NCI-H226 (cell line): ENCODE results near the gene SDCBP2.
A peak's percentile ranks its signal among the peaks of the same experiment; 100 is the strongest.

Source experiments
- DNase-seq: peaks from one replicate; pipeline ENCODE4 v3.0.0-alpha.2; 2015

The SDCBP2 gene

DNA sequence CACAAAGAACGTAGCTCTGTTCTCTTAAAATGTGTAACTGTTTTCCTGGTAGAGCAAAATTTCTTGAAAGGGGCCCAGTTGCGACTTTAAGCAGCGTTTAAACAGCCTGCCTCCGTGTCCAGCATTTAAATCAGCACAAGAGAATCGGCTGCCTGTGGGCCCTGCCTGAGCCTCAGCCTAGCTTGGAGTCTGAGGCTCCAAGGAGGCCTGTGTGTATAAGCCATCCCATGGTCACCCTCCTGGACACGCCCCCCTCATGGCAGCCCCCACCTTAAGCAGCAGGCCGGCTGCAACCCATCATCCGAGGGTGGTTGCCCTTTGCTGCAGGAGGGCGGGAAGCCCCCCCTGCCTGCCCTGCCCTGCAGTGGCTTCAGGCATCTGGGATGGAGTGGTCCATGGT lies 18.9 kb downstream of the SDCBP2 start:
- no peak for DNase-seq

DNA sequence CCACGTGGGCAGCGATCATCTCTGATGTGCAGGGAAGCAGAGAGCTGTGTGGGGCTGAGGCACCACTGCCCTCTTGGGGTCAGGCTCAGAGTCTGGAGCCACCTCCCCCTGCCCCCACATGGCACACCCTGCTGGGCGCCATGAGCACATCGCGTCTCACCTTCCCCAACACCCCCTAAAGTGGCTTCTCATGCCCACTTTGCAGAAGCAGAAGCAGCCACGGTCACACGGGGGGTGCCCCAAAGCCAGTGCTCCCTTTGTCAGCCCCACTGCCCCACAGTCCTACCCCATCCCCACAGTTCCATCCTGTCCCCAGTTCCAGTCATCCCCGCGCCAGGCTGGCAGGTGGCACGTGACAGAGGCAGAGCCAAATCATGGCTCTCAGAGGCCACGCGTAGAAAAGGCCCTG lies 19.5 kb downstream of the SDCBP2 start:
- DNase-seq: no peak

DNA sequence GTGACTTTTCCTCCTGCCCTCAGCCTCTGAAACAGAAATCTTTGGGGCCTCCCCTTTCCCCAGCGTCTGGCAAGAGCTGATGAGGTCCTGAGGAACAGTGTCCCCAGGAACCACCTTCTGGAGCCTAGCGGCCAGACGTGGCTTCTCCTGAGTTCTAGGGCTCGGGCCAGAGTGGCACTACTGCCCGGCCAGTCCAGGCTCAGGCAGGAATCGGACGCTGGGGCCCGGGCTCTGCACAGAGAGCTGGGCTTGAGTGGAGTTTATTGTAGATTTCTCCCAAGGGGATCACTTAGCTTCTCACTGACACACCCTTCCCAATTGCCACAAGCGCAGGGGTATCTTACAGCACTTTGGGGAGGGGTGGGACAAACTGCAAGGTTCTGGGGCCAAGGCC lies 20.2 kb downstream of the SDCBP2 start:
- DNase-seq: no peak

GRCh38 chr20:1308067-1308701 lies 20.8 kb downstream of the SDCBP2 start:
- DNase-seq: no peak

DNA sequence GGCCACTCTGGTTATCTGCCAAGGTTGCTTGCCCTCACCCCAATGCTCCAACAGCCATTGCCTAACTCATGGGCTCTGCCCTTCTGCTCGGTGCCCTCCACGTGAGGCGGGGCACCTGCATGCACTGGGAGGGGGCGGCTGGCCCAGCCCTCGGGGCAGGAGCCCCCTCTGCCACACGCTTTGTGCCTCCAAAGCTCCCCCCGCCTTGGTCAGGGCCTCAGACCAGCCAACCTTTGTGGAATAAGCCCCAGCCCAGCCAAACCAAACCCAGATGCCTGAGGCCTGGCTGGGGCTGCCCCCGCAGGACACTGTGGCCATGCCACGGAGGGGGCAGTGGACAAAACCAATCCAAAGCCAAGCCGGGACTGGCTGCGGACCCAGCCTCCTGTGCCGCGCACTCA lies 21.4 kb downstream of the SDCBP2 start:
- DNase-seq: no peak

DNA sequence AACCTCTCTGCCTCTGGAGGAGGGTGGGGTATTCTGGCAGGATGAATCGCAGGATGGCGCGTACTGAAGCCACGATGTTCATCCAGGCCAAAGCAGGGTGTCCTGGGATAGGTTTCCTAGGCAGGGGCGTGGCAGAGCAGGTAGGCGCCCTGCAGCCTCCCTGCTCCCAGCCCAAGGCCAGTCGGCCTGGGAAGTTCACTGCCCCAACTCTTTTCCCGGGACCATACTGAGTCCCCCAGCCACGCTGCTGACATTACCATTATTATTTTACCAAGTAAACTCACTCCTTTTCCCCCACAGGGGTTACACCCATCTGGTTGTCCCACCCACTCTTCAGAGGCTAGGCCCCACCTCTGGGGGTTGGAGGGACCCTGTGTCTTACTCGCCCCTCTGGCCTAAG lies 21.8 kb downstream of the SDCBP2 start:
- no peak for DNase-seq

DNA sequence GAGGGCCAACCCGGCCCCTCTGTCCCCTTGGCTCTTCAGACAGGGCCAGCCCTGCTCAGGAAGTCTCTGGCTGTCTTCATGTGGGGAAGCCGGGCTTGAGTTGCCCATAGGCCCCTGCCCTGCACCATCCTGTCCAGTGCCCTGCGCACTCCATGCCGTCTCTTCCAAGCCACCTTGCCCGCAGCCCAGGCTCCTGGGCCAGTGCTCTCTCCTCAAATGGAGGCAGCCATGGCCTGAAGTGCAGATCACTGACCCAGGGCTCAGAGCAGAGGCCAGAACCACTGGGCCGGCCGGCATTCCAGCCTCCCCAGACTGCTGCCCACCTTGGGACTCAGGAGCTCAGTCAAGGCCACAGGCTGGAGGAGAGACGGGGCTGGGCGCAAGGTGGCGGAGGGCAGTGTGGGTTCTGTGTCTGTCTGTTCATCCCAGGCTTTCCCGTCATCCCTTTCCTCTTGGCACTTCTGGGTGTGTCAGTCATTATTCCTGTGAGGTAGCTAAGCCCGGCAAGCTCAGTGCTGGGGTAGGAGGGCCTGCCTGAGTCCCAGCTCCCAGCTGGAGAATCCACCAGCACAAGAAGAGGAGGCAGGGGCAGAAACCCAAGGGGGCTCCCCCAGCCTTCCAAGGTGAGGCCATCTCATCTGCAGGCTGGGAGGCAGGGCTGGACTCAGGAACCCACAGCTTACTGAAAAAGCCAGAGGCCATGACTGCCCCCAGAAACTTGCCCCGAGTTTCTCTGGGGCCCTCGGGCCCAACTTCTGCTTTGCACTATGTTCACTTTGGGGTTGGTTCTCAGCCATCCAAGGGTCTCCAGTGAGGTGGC lies 22.4 kb downstream of the SDCBP2 start:
- no peak for DNase-seq

DNA sequence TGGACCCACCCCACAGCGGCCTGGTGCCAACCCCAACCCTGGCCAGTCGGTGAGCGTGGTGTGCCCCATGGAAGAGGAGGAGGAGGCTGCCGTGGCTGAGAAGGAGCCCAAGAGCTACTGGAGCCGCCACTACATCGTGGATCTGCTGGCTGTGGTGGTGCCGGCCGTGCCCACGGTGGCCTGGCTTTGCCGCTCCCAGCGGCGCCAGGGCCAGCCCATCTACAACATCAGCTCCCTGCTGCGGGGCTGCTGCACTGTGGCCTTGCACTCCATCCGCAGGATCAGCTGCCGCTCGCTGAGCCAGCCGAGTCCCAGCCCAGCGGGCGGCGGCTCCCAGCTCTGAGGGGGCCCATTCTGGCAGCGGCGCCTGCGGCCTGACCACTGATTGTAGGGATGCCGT lies 23.2 kb downstream of the SDCBP2 start:
- DNase-seq: no peak

DNA sequence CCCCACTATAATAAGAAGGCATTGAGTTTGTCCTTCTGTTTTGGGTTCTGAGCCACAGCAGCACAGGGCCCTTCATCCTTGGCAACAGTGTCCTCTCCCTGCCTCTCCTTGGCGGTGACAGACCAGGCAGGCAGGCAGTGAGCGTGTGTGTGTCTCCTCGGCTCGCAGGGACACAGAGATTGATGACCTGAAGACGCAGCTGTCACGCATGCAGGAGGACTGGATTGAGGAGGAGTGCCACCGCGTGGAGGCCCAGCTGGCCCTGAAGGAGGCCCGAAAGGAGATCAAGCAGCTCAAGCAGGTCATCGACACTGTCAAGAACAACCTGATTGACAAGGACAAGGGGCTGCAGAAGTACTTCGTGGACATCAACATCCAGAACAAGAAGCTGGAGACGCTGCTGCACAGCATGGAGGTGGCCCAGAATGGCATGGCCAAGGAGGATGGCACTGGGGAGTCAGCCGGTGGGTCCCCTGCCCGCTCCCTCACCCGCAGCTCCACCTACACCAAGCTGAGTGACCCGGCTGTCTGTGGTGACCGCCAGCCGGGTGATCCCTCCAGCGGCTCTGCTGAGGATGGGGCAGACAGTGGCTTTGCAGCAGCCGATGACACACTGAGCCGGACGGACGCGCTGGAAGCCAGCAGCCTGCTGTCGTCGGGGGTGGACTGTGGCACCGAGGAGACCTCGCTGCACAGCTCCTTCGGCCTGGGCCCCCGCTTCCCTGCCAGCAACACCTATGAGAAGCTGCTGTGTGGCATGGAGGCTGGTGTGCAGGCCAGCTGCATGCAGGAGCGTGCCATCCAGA lies 24.0 kb downstream of the SDCBP2 start:
- DNase-seq: no peak

DNA sequence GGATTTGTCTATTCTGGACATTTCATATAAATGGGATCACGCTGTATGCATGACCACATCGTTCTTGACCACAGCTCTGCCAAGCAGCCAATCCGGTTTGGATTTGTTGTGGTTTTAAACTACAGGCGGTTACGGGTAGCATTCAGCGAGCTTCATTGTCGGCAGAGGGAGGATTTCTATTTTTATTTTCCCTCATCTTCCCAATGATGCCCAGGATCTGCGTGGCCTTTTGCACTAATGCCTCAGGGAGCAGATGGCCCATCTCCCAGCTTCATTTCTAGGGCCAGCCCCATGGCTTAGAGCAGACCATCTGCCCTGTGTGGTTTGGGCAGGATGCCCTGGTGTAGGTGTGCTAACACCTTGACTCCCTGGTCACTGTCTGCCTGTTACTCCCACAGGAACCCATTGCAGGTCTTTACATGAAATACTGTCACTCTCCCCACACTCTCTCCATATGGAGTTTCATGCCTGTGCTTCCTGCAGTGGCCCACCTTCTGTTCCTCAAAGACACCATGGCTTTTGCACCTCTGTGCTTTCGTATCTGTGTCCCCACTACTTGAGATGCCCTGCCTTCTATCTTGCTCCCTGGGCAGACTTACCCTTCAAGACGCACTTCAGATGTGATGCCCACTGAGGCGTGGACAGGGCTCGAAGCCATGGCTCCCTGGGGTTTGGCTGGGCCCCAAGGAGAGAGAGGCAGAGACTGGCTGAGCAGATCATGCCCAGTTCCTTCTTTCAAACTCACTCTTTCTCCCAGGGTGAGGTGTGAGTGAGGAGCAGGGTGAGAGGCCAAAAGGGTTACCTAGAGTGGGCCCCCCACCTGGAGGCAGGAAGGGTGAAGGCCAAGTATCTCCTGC lies 26.0 kb downstream of the SDCBP2 start:
- no peak for DNase-seq

GRCh38 chr20:1301031-1301529 lies 27.9 kb downstream of the SDCBP2 start:
- peak; percentile 34 for DNase-seq

- no peak for DNase-seq
These were observed 28.7 kb downstream of the SDCBP2 start for GRCh38 chr20:1300083-1300840.

GRCh38 chr20:1299522-1299921 lies 29.4 kb downstream of the SDCBP2 start:
- no peak for DNase-seq

- DNase-seq: no peak
These were observed 29.9 kb downstream of the SDCBP2 start for GRCh38 chr20:1298888-1299511.

- DNase-seq: no peak
These were observed 30.8 kb downstream of the SDCBP2 start for GRCh38 chr20:1298166-1298565.

- DNase-seq: no peak
These were observed 31.5 kb downstream of the SDCBP2 start for GRCh38 chr20:1297486-1297885.

DNA sequence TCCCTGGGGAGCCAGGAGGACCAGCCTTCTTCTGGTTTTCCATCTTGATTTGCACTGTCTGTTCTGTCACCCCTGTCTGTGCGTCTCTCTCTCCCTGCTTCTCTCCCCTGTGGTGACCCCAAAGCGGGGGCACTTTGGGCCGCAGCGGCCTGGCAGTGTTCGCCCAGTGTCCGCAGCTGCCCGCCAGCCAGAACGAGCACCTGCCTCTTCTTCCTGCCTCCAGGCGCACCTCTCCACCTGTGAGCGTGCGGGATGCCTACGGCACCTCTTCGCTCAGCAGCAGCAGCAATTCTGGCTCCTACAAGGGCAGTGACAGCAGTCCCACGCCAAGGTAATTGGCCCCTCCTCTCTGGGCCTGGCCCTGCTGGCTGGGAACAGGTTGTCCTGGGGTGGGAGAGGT lies 32.0 kb downstream of the SDCBP2 start:
- DNase-seq: no peak

DNA sequence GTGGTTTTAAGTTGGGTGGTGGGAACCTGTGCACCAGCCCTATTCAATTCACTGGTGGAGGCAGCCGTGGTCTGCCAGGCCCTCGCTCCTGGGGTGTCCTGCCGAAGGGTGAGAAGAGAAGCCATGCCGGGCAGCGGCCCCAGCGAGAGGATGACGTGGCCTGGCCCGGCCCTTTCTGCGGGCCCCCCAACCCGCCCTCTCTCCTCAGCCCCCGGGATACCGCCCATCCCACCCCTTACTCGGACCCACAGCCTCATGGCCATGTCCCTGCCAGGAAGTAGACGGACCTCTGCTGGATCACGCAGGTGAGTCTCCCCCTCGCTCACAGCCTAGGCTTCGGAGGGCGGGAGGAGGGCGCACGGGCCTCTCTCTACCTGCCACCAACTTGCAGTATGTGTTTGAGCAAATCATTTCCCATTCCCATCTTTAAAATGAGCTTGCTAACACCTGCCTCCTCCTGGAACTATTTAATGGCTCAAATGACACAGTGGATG lies 32.8 kb downstream of the SDCBP2 start:
- DNase-seq: no peak

DNA sequence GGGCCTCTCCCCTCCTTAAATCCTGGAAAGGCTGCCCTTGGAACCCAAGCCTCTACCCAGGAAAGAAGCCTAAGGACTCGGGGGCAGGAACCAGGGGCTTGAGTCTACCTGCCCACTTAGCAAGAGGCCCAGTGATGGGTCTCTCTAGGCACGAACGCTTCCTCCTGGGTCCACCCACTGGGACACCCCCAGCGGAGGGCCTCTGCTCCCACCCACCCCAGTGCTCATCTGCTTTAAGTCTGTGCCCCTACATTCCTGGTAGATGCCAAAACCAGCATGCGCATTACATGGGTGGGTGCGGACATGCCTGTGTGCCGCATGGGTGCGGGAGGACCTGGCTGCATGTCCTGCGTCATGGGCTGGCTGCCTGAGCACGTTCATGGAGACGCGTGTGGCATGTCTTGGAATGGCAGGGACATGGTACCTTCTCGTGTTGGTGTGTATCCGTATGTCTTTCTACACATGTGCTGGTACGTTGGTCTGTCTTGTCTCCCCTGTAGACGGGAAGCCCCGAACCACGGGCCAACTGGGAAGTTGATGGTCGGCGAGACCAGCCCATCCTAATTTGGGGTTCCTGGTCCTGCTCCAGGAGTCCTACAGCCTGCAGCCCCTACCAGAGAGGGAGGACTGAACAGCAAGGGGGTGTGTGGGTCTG lies 33.5 kb downstream of the SDCBP2 start:
- no peak for DNase-seq

- no peak for DNase-seq
These were observed 34.4 kb downstream of the SDCBP2 start for GRCh38 chr20:1294497-1294896.
